Iris pigment epithelial cell (primary cell): ENCODE measurements around the gene ELF1.
"Not testable (repeated sequence)": the region's sequence is repeated elsewhere in the genome, so short reads cannot be mapped to it uniquely, and the experiment has no call there.

Source experiments
- DNase-seq: peaks from one replicate; pipeline ENCODE4 v3.0.0-alpha.2; 2011; ENCODE audit warnings: low read depth

The ELF1 gene

DNA sequence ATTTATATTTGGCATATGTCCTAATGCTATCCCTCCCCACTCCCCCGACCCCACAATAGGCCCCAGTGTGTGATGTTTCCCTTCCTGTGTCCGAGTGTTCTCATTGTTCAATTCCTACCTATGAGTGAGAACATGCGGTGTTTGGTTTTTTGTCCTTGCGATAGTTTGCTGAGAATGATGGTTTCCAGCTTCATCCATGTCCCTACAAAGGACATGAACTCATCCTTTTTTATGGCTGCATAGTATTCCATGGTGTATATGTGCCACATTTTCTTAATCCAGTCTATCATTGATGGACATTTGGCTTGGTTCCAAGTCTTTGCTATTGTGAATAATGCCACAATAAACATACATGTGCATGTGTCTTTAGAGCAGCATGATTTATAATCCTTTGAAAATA lies 23.3 kb upstream of the ELF1 start:
- DNase-seq = not testable (repeated sequence)

DNA sequence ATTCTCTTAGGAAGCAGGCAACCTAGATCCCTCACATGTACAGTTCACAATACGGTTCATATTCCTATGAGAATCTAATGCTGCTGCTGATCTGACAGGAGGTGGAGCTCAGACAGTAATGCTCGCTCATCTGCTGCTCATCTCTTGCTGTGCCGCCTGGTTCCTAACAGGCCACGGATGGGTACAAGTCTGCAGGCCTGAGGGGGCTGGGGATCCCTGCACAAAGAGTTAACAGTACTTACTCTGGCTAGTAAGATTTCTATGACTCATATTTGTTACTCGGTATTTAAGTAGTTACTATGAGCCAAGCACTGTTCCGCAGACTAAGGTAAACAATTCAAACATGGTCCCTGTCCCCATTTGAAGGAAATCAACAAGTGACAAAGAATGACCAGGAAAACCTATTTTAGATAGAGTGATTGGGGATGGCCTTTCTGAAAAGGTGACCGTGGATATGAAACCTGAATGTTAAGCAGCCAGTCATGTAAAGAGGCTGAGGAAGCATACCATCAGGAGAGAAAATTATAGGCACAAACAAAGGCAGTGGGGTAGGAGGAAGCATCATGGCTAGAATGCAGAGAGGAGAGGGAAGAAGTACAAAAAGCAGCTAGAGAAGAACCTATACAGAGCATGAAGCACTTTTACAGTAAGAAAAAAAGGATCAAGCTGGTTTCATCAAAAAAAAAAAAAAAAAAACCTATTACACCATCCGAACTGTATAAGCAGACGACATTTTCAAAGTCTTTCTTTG lies 21.6 kb upstream of the ELF1 start:
- no peak for DNase-seq

DNA sequence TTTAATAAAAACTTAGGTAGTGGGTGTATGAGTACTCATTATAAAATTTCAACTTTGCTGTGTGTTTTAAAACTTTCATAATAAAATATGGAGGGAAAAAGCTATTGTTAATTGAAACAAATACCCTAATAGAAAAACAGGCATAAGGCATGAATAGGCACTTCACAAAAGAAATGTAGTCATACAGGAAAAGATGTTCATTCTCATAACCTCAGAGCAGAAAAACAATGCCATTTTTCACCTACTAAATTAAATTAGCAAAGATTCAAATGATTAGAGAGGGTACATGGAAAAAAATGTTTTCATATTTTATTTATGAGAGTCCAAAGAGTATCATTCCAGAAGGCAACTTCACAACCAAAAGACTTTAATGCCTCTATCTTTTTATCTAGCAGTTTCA lies 20.6 kb upstream of the ELF1 start:
- no peak for DNase-seq

DNA sequence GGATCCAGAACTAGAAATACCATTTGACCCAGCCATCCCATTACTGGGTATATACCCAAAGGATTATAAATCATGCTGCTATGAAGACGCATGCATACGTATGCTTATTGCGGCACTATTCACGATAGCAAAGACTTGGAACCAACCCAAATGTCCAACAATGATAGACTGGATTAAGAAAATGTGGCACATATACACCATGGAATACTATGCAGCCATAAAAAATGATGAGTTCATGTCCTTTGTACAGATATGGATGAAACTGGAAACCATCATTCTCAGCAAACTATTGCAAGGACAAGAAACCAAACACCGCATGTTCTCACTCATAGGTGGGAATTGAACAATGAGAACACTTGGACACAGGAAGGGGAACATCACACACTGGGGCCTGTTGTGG lies 17.4 kb upstream of the ELF1 start:
- DNase-seq = not testable (repeated sequence)

DNA sequence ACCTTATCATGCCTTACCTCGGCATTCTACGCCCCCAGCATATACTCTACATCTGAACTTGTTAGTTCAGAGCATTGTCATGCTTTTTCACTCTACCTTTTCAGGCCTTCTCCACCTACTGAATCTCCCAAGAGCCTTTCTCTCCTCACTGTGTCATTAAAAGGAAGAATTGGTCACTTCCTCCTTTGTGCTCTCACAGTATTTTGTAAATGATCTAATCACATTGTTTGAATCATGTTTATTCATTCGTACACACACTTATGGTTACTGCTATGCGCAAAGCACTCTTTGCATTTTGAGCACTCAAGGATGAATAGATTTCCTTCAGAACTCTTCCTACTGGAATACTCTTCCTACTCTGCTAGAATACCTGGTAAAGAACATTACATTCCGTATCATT lies 15.8 kb upstream of the ELF1 start:
- DNase-seq = no peak

DNA sequence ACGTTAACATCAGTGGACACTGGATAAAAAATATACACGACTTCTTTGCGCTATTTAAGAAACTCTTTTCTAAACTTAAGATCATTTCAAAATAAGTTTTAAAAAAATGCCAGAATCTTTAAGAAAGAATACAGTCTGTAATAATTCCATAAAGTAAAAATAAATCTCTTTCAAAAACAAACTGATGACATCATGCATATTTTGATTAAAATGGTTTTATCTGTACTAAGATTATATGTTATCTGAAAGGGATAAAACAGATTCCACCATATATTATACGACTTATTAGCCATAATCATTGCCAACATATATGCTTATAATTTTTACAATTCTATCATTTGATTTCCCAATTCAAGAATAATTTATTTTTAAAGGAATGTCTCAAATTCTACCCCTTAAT lies 15.3 kb upstream of the ELF1 start:
- DNase-seq = no peak

DNA sequence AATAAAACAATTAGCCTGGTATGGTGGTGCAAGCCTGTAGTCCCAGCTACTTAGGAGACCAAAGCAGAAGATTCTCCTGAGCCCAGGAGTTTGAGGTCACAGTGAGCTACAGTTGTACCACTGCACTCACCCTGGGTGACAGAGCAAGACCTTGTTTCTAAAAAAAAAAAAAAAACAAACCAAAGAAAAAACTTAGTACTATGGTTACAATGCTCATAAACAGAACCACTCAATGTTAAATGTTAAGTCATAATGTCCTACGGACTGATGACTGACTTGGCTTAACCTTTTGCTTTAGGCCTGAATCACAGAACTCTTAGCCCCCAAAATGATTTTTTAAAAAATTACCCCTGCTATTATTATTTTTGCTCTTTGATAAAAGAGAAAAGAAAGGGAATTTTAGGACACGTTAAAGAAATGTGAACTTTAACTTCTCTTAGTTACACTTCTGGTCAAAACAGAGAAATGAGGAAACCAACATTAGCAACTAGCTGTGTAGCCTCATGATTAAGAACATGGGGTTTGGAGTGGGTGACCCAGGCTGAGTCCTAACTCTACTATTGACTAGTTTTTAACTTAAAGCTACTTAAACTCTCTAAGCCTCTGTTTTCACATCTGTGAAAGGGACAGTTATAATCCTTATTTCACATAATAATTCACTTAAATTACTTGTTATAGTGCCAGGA lies 13.7 kb upstream of the ELF1 start:
- DNase-seq = no peak

DNA sequence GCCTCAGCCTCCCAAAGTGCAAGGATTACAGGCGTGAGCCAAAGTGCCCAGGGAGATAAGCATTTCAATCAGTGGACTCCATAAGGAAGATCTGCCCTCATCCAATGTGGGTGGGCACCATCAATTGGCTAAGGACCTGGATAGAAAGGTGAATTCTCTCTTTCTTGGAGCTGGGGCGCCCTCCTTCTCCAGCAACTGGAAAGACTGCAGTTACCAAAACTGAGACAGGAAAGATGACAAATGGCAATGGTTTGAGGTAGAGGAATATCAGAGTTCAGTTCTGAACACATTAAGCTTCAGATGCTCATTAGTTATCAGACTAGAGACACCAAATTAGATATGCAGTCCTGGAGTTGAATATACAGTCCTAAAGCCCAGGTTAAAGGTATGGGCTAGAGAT lies 10.5 kb upstream of the ELF1 start:
- no peak for DNase-seq

DNA sequence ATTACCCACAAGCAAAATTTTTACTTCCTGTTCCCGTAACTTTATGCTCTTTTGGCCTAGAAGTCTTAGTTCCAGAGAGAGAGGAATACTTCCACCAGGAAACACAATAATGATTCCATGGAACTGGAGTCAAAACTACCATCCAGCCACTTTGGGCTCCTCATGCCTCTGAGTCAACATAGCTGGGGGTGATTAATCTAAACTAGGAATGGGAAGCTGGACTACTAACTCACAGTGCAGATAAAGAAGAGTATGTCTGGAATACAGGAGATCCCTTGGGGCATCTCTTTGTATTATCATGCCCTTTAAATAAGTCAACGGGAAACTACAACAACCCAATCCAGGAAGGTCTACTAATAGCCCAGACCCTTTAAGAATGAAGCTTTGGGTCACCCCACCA lies 8.9 kb upstream of the ELF1 start:
- DNase-seq = no peak

DNA sequence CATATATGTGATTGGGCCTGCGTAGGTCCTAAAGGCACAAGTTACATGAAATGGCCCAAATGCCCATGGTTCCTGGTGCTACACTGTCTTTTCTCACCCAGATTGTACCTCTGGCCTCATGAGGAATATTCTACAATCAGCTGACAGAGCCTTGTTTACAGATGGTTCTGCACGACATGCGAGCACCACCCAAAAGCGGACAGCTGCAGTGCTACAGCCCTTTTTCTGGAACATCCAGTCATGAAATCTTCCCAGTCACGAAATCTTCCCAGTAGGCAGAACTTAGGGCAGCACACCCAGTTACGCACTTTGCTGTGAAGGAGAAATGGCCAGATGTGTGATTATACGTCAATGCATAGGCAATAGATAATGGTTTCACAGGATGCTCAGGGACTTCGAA lies 7.7 kb upstream of the ELF1 start:
- DNase-seq = no peak

DNA sequence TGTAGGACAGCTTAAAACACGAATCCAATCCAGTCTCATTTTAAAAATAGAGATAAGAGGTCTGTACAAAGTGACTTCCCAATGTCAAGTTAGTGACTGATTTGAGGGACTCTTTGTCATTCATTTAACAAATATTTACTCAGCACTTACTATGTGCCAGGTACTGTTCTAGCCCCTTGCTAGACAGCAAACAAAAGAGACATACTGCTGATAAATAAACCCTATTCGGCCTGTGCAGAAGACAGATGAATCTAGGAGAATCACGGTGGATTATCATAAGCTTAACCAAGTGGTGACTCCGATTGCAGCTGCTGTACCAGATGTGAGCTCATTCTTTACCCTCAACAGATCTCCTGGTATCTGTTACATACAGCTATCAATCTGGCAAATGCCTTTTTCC lies 6.4 kb upstream of the ELF1 start:
- no peak for DNase-seq

DNA sequence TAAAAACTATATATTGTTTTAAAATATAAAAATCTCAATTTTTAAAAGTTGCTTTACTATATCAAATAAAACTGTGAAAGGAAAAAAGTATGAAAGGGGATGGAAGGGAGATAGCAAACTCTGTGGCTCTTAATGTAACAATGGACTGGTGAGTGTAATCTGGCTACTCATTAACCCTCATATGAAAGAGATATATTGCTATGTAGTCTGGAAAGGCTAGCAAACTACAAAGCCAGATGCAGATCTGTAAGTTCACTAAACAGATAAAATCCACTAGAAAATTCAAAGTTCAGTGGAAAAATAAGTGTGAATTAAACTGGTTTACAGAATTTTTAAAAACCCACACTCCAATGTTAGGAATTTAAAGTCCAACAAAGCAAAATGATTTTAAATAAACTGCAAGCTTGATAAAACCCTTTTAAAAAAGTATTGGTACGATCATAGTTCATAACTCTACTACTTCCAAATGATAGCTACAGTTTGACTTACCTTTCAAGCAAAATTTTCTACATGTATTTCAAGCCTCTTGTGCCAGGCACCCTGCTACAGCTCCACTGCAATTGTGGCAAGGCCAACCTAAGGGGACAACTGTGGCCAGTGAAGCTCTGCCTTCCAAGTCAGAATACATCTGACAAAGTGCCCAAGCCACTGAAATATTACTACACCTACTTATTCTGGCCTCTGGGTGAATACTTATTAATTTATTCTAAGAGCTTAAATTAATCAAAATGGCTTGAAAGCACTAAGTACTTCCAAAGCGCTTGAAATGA lies 647 bp upstream of the ELF1 start:
- no peak for DNase-seq

DNA sequence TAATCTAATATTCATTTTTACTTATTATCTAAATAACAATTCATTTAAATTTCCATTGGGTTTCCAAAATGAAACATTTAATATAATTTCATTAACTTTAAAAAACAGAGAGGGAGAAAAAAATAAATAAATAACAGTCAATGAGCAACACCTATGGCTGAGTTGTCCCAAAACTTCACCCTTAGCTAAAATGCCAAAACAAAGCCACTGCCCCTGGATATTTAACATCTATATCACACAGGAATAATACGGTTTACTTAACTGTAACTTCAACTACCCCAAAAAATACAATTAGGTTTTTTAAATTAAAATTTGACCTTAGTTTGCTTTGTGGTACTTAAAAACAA lies 541 bp downstream of the ELF1 start:
- no peak for DNase-seq

DNA sequence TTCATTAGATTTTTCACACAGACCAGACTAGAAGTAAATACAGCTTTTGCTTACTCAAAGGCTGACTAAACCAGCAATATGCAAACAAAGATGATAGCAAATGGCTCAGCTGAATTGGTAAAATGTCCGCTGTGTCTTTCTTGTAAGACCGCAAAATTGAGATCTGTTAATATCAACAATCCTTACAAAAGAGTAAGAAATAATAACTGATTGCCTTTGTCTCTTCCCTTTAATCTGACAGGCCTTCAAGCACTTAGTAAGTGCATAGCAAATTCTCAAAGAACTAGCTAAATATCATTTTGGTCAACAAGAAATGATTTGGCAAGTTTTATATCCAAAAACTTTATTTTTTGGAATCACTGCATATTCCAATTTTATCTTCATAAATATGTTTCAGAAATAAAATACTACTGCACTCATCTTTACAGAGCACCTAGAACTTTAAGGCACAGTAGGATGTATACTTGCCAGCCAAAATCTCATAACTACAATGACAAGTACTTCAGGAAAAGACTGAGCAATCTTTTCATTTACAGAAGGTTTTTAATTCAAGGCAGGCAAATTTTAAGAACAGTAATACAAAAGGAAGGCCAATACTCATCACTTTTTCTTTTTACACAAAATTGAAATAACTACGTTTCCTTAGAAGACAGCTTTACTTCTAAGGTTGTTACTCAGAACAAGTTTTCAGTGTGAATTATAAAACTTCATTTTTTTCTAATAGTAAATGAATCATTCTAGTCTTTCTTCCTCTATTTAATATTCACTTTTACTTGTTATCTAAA lies 1.1 kb downstream of the ELF1 start:
- no peak for DNase-seq

DNA sequence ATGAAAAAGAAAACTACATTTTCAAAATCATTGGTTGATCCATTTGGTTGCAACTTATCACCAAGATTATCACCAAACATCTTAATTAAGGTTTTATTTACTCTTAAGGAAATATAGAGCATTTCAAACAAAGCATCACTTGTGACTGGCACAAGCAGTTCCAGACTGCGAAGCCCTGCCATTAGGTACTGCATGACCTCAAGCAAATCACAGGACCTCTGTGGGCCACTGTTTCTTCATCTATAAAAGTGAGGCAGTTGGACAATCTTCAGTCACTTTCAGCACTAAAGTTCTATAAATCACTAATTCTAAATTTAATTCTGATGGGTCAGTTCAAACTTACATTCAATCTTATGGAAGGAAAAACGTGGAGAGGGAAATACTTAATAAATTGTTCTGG lies 2.0 kb downstream of the ELF1 start:
- DNase-seq = no peak

DNA sequence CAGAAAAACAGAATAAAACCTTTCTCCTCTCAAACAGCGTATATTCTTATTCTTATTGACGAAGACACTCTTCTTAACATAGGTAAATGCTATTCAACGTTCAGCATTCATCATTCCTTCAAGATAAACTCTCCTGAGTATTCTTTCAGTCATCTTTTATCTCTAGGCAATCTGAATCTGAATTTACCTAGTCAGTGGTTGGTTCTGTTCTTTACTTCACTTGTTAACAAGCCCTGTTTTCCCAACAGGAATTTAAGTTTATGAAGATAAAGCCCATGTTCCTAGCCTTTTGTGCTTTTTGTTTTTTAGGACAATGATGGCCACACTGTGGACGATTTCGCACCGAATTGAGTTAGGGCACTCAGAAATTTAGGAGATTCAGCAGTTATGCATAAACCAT lies 3.2 kb downstream of the ELF1 start:
- no peak for DNase-seq

DNA sequence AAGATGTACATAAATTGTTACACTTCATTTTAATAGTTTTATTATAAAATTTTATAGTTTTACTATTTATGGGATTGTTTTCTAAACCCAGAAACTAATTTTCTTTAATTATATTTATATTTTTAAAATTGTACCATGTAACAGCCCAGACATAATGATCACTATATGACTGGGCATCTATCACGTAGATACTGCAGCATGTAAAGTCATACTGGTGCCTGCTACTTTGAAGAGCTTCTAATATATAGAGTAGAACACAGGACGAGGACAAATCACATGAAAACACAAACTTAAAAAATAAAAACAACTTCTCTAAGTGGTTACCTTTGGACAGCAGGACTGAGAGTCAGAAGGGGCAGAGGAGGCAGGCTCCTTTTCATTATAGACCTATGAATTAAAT lies 5.3 kb downstream of the ELF1 start:
- no peak for DNase-seq

DNA sequence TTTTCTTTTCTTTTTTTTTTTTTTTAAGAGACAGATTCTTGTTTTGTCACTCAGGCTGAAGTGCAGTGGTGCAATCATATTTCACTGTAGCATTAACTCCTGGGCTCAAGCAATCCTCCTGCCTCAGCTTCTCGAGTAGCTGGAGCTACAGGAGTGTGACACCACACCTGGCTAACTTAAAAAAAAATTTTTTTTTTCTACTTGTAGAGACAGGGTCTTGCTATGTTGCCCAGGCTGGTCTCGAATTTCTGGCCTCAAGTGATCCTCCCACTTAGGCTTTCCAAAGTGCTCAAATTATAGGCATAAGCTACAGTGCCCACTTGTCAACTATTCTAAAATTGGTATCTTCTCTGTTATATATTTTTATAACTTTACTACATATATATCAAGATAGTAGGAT lies 6.6 kb downstream of the ELF1 start:
- DNase-seq = no peak

DNA sequence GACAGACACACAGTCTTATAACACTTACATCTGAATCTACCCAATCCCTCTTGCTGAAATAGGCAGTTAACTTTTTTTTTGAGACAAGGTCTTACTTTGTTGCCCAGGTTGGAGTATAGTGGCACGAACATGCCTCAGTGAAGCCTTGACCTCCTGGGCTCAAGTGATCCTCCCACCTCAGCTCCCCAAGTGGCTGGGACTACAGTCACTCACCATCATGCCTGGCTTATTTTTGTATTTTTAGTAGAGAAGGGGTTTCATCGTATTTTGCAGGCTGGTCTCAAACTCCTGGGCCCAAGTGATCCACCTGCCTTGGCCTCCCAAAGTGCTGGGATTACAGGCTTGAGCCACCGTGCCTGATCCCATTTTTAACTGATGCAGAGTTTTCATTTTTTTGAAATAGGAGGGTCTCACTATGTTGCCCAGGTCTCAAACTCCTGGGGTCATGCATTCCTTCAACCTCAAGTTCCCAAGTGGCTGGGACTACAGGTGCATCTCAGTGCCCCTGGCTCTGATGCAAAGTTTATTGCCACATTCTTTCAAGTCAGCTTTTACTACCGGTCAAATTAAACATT lies 7.6 kb downstream of the ELF1 start:
- no peak for DNase-seq

DNA sequence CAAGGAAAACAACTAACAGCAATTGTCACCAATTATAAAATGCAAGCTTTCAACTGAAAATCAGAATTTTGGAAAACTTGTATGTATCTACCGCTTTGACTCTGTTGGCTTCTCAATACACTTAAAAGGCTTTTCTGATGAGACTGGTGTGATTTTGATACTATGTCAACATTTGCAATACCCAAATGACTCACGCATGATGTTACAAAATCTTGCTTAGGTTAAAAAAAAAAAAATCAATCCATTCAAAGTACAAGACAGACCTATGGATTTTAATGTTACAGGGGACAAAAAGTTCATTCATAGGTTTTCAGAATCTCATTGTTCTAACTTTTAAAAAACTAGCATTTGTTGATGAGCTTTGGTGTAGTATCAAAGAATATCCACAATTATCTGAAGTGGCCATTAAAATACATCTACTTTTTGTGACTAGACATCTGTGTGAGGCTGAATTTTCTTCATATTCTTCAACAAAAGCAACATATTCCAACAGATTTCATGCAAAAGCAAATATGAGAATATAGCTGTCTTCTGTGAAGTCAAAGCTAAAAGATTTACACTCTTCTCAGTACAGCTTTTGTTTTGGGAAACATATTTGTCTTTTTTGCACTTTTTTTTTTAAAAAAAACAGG lies 10.7 kb downstream of the ELF1 start:
- DNase-seq = peak; percentile 86

DNA sequence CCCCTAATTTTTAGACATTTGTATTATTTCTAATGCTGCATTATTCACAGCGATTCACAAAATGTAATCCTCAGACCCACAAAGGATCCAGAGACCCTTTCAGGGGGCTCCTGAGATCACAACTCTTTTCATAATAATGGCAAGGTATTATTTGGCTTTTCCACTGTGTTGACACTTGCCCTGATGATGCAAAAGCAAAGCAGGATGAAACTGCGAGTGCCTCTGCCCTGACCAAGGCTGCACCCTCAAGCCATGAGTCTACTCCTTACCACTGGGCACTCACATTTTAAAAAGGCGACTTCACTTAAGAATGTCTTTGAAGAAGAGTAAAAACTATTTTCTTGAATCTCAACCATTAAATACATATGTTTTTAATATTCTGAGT lies 11.4 kb downstream of the ELF1 start:
- peak; percentile 40 for DNase-seq
